GM23248 (cell line): ENCODE data around the gene KANSL2.

Experiments
- EZH2 ChIP-seq: fragments of 200-600 bp; sonication (generic); IDR thresholded peaks from 2 replicates; pipeline ENCODE4 v1.6.1; 2018; ENCODE audit warnings: antibody characterized with exemption, mild to moderate bottlenecking; ENCODE audit not compliant: insufficient read depth, poor library complexity, severe bottlenecking
- EZH2phosphoT487 ChIP-seq: fragments of 200-600 bp; sonication (generic); IDR thresholded peaks from 2 replicates; pipeline ENCODE4 v1.6.1; 2018; ENCODE audit warnings: antibody characterized with exemption, moderate library complexity, mild to moderate bottlenecking, low read depth; ENCODE audit not compliant: insufficient read depth

GRCh38 chr12:48627556-48627955, 54.5 kb downstream of the KANSL2 start:
- TF ChIP-seq EZH2phosphoT487, result no peak
- no peak for TF ChIP-seq EZH2
